ENCODE data around the gene PDE2A. TPM values are rescaled to one million over a fixed set of nuclear protein-coding genes. Genes with fewer than 3 reads are reported as not detected.

The PDE2A gene
- total RNA-seq, 6 donors from 2014 or later: 4.7 to 46.1 (median 16.7) TPM

DNA sequence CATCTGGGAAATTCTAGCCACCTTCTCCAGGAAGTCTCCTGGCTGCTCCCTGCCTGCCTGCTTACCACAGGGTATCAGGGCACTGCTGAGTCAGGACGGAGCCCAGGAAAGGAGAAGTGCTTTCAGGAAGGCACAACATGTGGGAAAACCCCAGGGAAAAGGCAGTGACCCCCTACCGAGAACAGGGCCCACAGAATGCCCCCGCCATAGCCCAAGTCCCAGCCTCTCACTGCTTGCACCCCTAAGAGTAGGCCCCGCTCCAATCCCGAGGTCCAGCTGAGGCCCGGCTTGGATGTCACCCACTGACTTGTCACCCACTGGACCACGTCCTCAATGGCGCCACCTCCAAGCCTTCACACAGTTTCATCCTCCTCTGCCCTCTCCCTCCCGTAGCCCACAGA is 43.9 kb upstream of the PDE2A start:
- Histone ChIP-seq H3K4me1 (peaks cover 57 to 76% (median 61%) of the 10 kb centered on the region in 4 donors), H3K27ac (peak overlapping the region in 3 of 4 donors; percentile 82 to 91 (median 91))

DNA sequence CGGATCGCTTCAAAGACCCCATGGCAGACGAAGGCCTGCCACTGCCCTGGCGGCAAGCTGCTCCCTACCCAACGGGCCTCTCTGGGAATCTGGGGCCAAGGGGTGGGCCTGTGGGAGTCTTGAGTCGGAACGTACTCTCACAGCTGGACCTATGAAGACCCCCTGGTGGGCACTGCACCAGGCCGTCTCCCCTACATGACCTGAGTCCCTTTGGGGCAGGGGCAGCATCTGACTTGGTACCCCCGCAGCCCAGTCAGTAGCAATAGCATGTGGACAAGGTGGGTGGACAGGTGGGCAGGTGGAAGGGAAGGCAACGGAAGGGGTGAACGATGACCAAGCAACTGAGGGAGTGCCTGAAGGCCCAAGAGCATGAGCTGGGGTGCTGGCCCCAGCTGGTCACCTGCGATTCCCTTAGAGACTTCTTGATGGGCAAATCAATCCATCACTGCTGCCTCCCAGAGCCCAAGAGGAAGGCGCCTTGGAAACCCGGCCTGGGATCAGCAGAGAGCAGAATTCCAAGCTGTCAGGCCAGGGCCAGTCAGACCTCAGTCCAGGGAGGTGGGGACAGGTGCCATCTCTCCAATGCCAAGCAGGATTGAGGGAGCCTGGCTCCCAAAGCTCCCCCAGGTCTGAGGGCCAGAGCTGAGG is 42.7 kb upstream of the PDE2A start:
- H3K36me3 ChIP-seq: peaks cover 0 to 36% (median 22%) of the 10 kb centered on the region in 4 donors
- H3K9me3 ChIP-seq: no peaks in the 10 kb centered on the region
- no peak overlapping the region for H3K4me3 ChIP-seq
- H3K4me1 ChIP-seq: peaks cover 55 to 76% (median 59%) of the 10 kb centered on the region in 4 donors
- H3K27me3 ChIP-seq: no peaks in the 10 kb centered on the region
- WGBS, 2 donors: 71 to 97% methylated on average over 6 to 14 of the region's 14 CpGs
- DNase-seq: no peak
- peak overlapping the region in 2 of 4 donors; percentile 4 to 91 for H3K27ac ChIP-seq
- ATAC-seq (ENCODE audit: low FRiP score in 2 of 2): no peak
- TF ChIP-seq POLR2AphosphoS5 (IDR thresholded peaks at IDR 0.05) (no peak), POLR2A (IDR thresholded peaks at IDR 0.05) (no peak), EP300 (IDR thresholded peaks at IDR 0.05) (no peak)
- TF ChIP-seq, protein P1, sequence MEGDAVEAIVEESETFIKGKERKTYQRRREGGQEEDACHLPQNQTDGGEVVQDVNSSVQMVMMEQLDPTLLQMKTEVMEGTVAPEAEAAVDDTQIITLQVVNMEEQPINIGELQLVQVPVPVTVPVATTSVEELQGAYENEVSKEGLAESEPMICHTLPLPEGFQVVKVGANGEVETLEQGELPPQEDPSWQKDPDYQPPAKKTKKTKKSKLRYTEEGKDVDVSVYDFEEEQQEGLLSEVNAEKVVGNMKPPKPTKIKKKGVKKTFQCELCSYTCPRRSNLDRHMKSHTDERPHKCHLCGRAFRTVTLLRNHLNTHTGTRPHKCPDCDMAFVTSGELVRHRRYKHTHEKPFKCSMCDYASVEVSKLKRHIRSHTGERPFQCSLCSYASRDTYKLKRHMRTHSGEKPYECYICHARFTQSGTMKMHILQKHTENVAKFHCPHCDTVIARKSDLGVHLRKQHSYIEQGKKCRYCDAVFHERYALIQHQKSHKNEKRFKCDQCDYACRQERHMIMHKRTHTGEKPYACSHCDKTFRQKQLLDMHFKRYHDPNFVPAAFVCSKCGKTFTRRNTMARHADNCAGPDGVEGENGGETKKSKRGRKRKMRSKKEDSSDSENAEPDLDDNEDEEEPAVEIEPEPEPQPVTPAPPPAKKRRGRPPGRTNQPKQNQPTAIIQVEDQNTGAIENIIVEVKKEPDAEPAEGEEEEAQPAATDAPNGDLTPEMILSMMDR (IDR thresholded peaks at IDR 0.05): no peak

More for the DNA sequence above, 43.9 kb upstream of the PDE2A start:
- Histone ChIP-seq H3K27me3 (no peaks in the 10 kb centered on the region), H3K9me3 (no peaks in the 10 kb centered on the region), H3K36me3 (peaks cover 0 to 30% (median 13%) of the 10 kb centered on the region in 4 donors), H3K4me3 (no peak overlapping the region)
- TF ChIP-seq POLR2A (IDR thresholded peaks at IDR 0.05) (no peak), EP300 (IDR thresholded peaks at IDR 0.05) (no peak), POLR2AphosphoS5 (IDR thresholded peaks at IDR 0.05) (no peak)
- TF ChIP-seq, protein P1 (IDR thresholded peaks at IDR 0.05): no peak
- DNase-seq: peak in 1 of 2 donors; percentile 77
- WGBS, 2 donors: 69 to 87% methylated on average over 6 to 9 of the region's 9 CpGs
- ATAC-seq (ENCODE audit: low FRiP score in 2 of 2): no peak

DNA sequence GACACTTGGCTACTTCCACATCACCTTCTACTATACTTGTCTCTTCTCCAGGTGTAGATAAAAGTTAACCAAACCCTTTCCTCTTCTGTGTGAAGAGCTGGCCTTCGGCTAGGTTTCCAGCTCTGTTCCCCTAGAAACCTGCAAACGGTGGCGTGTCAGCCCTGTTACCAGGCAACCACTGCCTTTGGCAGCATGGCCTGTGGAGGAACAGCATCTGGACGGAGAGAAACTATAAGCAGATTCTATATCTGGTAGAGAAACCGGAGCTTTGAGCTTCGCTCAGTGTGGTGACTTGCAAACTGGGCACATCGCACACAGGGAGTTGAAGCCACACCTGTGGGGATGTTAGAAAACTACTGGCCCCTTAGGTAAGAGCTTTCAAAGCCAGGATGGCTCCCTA is 42.1 kb upstream of the PDE2A start:
- Histone ChIP-seq H3K27me3 (no peaks in the 10 kb centered on the region), H3K9me3 (no peaks in the 10 kb centered on the region), H3K36me3 (peaks cover 0 to 42% (median 28%) of the 10 kb centered on the region in 4 donors), H3K27ac (peak overlapping the region in 1 of 4 donors; percentile 4), H3K4me1 (peaks cover 49 to 72% (median 55%) of the 10 kb centered on the region in 4 donors), H3K4me3 (no peak overlapping the region)
- DNase-seq (no peak), ATAC-seq (ENCODE audit: low FRiP score in 2 of 2) (no peak)
- TF ChIP-seq EP300 (IDR thresholded peaks at IDR 0.05): no peak
- no peak for TF ChIP-seq POLR2AphosphoS5 (IDR thresholded peaks at IDR 0.05)
- TF ChIP-seq POLR2A (IDR thresholded peaks at IDR 0.05): no peak
- TF ChIP-seq, protein P1 (IDR thresholded peaks at IDR 0.05): no peak
- 72 to 75% methylated on average over 7 of the region's 7 CpGs for WGBS, 2 donors

DNA sequence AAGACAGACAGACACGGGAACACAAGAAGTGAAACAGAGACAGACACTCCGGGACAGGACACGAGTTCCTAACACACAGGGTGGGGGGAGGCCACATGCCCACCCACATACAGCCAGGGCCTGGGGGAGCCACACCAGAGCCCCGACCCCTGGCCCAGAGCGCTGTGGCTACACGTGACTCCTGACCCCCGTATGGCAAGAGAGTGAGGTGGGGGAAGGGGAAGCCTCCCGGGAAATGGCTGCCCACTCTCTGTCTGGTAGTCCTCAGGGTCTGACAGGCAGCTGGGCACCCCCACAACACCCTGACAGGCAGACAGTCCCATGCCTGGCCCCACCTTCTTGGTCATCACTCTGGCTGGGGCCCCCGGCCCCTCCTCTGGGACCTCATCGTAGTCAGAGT is 38.6 kb upstream of the PDE2A start:
- peak in 1 of 2 donors; percentile 55 for DNase-seq
- no peaks in the 10 kb centered on the region for H3K9me3 ChIP-seq

More for the DNA sequence above, 38.6 kb upstream of the PDE2A start:
- Histone ChIP-seq H3K4me3 (peak overlapping the region in 1 of 4 donors; percentile 2), H3K27me3 (no peaks in the 10 kb centered on the region), H3K36me3 (peaks cover 32 to 72% (median 61%) of the 10 kb centered on the region in 4 donors), H3K27ac (peak overlapping the region; percentile 41 to 72 (median 62)), H3K4me1 (peaks cover 14 to 37% (median 20%) of the 10 kb centered on the region in 4 donors)
- no peak for TF ChIP-seq POLR2A (IDR thresholded peaks at IDR 0.05)
- no peak for TF ChIP-seq EP300 (IDR thresholded peaks at IDR 0.05)
- TF ChIP-seq POLR2AphosphoS5 (IDR thresholded peaks at IDR 0.05): no peak
- TF ChIP-seq, protein P1 (IDR thresholded peaks at IDR 0.05): no peak
- WGBS, 2 donors: 33 to 53% methylated on average over 3 to 10 of the region's 10 CpGs
- ATAC-seq (ENCODE audit: low FRiP score in 2 of 2): peak in 1 of 2 donors; percentile 20

Measured in upper lobe of left lung (tissue), 6 donors.